SW 1271 (cell line): ENCODE measurements around the gene SPNS3.

Source experiments
- DNase-seq, 2 experiments: peaks; one replicate each; lab custom pipeline; 2025; lab: John Stamatoyannopoulos, UW

The SPNS3 gene

DNA sequence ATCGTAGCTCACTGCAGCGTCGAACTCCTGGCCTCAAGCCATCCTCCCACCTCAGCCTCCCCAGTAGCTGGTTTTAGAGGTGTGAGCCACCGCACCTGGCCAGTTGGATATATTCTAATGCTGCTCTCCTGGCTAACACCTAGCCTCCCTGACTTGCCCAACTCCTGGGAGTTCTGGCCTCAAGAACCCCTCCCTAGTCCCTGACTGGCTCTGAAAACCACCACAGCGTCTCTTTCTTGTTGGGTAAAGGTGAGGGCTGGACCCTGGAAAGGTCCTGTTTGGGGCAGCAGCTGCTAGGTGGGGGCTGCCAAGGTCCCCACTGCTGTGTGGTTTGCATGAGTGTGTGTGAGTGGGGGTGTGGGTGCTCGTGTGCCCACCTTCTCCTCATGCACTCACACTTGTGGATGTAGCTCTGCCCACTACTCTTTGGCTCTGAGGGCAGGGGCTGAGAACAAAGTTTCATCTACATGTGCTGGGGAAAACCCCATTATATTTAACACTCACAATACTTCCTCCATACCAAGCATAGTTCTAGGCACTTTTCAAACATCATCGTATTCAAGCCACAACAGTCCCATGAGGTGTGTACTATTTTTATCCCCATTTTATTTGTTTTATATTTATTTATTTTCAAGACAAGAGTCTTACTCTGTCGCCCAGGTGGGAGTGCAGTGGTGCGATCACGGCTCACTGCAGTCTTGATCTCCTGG, 7.1 kb upstream of the SPNS3 start:
- no peak for DNase-seq

GRCh38 chr17:4427505-4427904, 6.2 kb upstream of the SPNS3 start:
- no peak for DNase-seq

- no peak for DNase-seq
Measured at GRCh38 chr17:4436381-4436780, 2.6 kb downstream of the SPNS3 start.

GRCh38 chr17:4436846-4437245, 3.1 kb downstream of the SPNS3 start:
- DNase-seq = no peak

GRCh38 chr17:4438162-4438944, 4.6 kb downstream of the SPNS3 start:
- DNase-seq = no peak

GRCh38 chr17:4440021-4440420, 6.3 kb downstream of the SPNS3 start:
- DNase-seq = no peak

GRCh38 chr17:4440690-4441686, 7.2 kb downstream of the SPNS3 start:
- DNase-seq = no peak

GRCh38 chr17:4442582-4442981, 8.8 kb downstream of the SPNS3 start:
- no peak for DNase-seq

- DNase-seq = no peak
Measured at GRCh38 chr17:4443476-4443875, 9.7 kb downstream of the SPNS3 start.

DNA sequence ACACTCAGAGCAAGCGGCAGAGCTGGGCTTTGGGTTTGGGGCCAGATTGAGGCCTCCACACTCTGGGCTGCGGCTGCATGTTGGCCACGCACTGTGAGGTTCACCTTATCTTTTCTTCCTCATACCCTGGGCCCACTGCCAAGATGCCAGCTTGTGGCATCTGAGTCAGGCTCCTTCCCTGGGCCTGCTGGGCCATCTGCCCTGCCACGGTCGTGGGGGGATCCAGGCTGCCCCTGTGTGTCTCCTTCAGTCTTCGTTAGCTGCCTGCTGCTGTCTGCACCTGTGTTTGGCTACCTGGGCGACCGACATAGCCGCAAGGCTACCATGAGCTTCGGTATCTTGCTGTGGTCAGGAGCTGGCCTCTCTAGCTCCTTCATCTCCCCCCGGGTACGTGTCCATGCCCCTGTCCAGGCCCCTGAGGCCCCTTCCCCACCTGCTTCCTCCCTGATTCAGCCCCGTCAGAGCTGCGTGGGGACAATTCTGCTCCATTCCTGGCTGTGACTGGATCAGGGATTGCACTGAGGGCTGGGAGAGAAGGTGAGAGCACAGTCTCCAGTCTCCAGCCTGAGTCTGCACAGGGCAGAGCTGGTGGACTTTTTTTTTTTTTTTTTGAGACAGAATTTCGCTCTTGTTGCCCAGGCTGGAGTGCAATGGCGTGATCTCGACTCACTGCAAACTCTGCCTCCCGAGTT, 11.2 kb downstream of the SPNS3 start:
- no peak for DNase-seq

GRCh38 chr17:4445731-4446130, 12.0 kb downstream of the SPNS3 start:
- DNase-seq = no peak

- DNase-seq = no peak
Measured at GRCh38 chr17:4446326-4447071, 12.8 kb downstream of the SPNS3 start.

DNA sequence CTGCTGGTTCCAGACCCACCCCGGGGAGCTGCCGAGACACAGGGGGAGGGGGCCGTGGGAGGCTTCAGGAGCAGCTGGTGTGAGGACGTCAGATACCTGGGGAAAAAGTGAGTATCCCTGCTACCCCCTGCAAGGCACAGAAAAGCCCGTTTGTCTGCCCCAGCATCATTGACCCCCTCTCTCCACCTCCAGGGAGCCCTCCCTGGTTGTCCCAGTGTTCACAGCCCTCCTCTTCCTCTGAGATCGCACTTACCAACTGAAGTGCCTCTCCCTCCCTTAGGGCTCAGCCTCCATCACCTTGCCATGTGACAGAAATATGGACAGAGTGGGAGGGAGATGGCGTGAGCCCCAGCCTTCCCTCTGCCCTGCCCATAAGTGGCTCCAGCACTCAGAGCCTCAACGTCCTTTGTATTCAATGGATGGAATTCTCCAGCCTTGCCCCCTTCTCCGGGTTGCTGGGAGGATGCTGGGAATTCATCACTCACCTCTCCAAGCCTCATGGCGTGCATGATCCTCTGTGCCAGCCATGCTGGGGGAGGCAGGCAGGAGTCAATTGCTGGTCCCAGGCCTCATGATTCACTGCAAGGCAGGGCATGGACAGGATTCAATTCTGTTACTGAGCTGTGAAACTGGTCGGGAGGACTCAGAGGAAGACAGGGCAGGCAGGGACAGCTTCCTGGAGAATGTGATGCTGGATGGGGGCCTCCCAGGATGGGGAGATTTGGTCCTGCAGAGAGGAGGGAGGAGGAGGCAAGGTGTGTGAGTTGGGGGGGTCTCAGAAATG, 14.6 kb downstream of the SPNS3 start:
- DNase-seq = no peak

DNA sequence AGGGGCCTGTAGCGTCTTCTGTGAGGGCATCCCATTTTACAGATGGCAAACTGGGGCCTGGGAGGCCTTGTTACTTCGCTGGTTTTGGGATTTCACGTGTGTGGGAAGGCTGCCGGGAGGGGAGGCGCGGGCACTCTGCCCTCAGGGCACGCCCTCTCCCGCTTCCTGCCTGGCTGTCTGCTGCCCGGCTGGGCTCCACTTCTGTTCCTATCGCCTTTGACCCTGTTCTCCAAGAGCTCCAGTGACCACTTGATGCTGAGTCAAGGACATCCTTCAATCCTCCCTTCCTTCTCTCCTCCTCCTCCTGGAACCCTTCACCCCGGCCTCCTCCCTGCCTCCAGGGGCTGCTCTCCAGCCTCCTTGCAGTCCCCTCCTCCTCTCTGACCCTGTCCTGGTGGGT, 16.0 kb downstream of the SPNS3 start:
- no peak for DNase-seq

DNA sequence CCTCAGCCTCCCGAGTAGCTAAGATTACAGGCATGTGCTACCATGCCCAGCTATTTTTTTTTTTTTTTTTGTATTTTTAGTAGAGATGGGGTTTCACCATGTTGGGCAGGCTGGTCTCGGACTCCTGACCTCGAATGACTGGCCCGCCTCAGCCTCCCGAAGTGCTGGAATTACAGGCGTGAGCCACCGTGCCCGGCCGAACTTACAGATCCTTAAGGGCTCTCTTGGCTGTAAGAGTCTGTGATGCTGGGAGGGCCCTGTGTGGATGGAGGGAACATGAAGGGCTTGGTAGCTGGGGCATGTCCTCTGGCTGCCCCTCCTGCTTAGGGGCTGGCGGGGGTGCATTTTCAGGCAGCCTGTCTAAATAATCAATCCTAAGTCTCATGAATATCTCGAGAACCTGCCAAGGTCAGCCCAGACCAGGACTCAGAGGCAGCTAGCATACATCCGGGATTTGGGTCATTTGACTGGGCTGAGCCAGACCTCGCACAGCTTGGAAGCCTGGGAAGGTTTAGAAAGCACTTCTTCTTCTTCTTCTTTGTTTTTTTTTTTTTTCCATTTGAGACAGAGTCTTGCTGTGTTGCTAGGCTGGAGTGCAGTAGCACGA, 17.1 kb downstream of the SPNS3 start:
- DNase-seq = no peak

DNA sequence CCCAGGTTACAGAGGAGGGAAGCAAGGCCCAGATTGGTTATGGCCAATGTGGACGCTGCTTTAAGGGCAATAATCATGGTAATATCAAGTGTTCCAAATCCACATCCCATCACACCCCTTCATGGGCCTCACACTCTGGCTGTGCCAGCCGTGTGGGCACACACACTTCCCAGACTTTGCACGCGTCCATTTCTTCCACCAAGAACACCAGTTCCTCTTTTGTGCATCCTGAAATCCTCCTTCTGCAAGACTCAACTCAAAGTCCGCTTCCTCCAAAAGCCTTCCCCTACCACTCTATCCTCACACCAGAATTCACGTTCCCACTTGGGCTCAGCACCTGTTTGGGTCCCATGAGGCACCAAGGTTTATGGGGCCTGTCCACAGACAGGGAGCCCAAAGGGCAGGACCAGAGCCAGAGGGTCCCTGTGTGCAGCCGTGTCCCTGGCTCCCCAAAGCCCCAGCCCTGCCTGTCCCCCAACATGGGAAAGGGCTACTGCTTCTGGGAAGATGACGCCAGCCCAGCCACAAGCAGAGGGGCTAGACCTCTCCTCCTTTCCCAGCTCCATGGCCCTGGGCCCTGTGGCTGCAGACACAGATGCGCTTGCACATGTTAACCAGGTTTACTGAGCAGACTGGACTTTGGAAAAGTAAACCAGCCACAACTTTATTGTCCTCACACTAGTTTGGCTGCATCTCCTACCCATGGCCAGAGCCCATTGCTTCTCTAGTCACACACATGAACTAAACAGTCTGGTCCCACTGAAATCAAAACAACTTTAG, 20.3 kb downstream of the SPNS3 start:
- DNase-seq = no peak

- no peak for DNase-seq
Measured at GRCh38 chr17:4460661-4461060, 26.9 kb downstream of the SPNS3 start.

- DNase-seq = no peak
Measured at GRCh38 chr17:4463818-4464476, 30.2 kb downstream of the SPNS3 start.
